HL-60 (cell line): Measurements from ENCODE around the gene ADCY5.

Experiments
- DNase-seq, 2 experiments: peaks; one replicate each; pipeline ENCODE4 v3.0.0-alpha.2; 2010 to 2020; ENCODE audit warnings: low read depth in 1 of 2, low spot score in 1 of 2
- H3K27ac ChIP-seq: fragments of 250-450 bp; sonication (Bioruptor Pico); replicated peaks from 2 replicates; pipeline ENCODE4 v1.5.1; 2020; ENCODE audit warnings: mild to moderate bottlenecking, moderate library complexity
- H3K27me3 ChIP-seq: fragments of 250-450 bp; sonication (Bioruptor Pico); 2 replicates; pipeline ENCODE4 v1.5.1; 2021; ENCODE audit warnings: mild to moderate bottlenecking, moderate library complexity; ENCODE audit not compliant: insufficient read depth, poor library complexity, severe bottlenecking
- H3K4me3 ChIP-seq: replicated peaks from 2 replicates; pipeline ENCODE4 v1.5.1; 2011; ENCODE audit warnings: mild to moderate bottlenecking, control low read depth, low read length; ENCODE audit not compliant: insufficient read depth
- CTCF ChIP-seq: IDR thresholded peaks from one replicate; pipeline ENCODE4 v1.5.1; 2011; ENCODE audit warnings: low read length, control low read depth, inconsistent platforms; ENCODE audit not compliant: insufficient read depth
- GABPA ChIP-seq: IDR thresholded peaks from 2 replicates; pipeline ENCODE4 v1.6.1; 2012; ENCODE audit warnings: low read depth
- POLR2AphosphoS5 ChIP-seq: IDR thresholded peaks from 2 replicates; pipeline ENCODE4 v1.6.1; 2012; ENCODE audit warnings: low read depth
- REST ChIP-seq: IDR thresholded peaks from 2 replicates; pipeline ENCODE4 v1.6.1; 2012; ENCODE audit warnings: low read depth; ENCODE audit not compliant: insufficient replicate concordance
- SPI1 ChIP-seq: IDR thresholded peaks from 2 replicates; pipeline ENCODE4 v1.6.1; 2012; ENCODE audit warnings: low read depth, mild to moderate bottlenecking, borderline replicate concordance

ADCY5 gene

GRCh38 chr3:123350971-123351370, 97.9 kb downstream of the ADCY5 start:
- no peak for DNase-seq
- no peak overlapping the region for H3K4me3 ChIP-seq
- no peak overlapping the region for H3K27ac ChIP-seq
- H3K27me3 ChIP-seq, result no peaks in the 10 kb centered on the region
- TF ChIP-seq CTCF (no peak), GABPA (no peak), SPI1 (no peak), POLR2AphosphoS5 (no peak), REST (no peak)

- no peaks in the 10 kb centered on the region for H3K27me3 ChIP-seq
- no peak for DNase-seq
- TF ChIP-seq SPI1, result no peak
- TF ChIP-seq GABPA, result no peak
- no peak for TF ChIP-seq CTCF
- TF ChIP-seq REST, result no peak
- TF ChIP-seq POLR2AphosphoS5, result no peak
- no peak overlapping the region for H3K4me3 ChIP-seq
- no peak overlapping the region for H3K27ac ChIP-seq
Measured at GRCh38 chr3:123349566-123350435, 99.1 kb downstream of the ADCY5 start.

- Histone ChIP-seq H3K27ac (no peak overlapping the region), H3K27me3 (no peaks in the 10 kb centered on the region), H3K4me3 (no peak overlapping the region)
- no peak for TF ChIP-seq SPI1
- no peak for TF ChIP-seq REST
- TF ChIP-seq GABPA, result no peak
- no peak for TF ChIP-seq CTCF
- no peak for TF ChIP-seq POLR2AphosphoS5
- DNase-seq, result no peak
Measured at GRCh38 chr3:123349201-123349535, 99.7 kb downstream of the ADCY5 start.
